Neuronal stem cell (in vitro differentiated cells): ENCODE data around the gene SGCG. TPM values are rescaled to one million over a fixed set of nuclear protein-coding genes. Genes with fewer than 3 reads are reported as not detected.

Source experiments
- DNase-seq: peaks from one replicate; pipeline ENCODE4 v3.0.0-alpha.2; 2013; ENCODE audit warnings: low spot score
- H2AFZ ChIP-seq: one replicate; pipeline ENCODE4 v1.6.1; 2013; ENCODE audit warnings: mild to moderate bottlenecking, low read length, inconsistent platforms
- H2AK5ac ChIP-seq: 2 replicates; pipeline ENCODE4 v1.6.1; 2013; ENCODE audit warnings: low read depth, mild to moderate bottlenecking, inconsistent platforms, low read length, moderate library complexity, mixed read lengths
- H2BK120ac ChIP-seq: 2 replicates; pipeline ENCODE4 v1.6.1; 2013; ENCODE audit warnings: low read depth, mild to moderate bottlenecking, inconsistent platforms, low read length, moderate library complexity, mixed read lengths
- H2BK12ac ChIP-seq: one replicate; pipeline ENCODE4 v1.6.1; 2013; ENCODE audit warnings: low read length, inconsistent platforms
- H2BK15ac ChIP-seq: 2 replicates; pipeline ENCODE4 v1.6.1; 2013; ENCODE audit warnings: mild to moderate bottlenecking, low read length, inconsistent platforms, mixed read lengths
- H2BK5ac ChIP-seq: one replicate; pipeline ENCODE4 v1.6.1; 2013; ENCODE audit warnings: inconsistent platforms, mild to moderate bottlenecking, low read length, moderate library complexity
- H3K14ac ChIP-seq: one replicate; pipeline ENCODE4 v1.6.1; 2013; ENCODE audit warnings: low read length, inconsistent platforms
- H3K18ac ChIP-seq: 2 replicates; pipeline ENCODE4 v1.6.1; 2013; ENCODE audit warnings: low read length, inconsistent platforms
- H3K23ac ChIP-seq: 2 replicates; pipeline ENCODE4 v1.6.1; 2013; ENCODE audit warnings: low read depth, mild to moderate bottlenecking, mixed read lengths, low read length, inconsistent platforms; ENCODE audit not compliant: poor library complexity
- H3K27ac ChIP-seq: replicated peaks from 3 replicates; pipeline ENCODE4 v1.5.1; 2013; ENCODE audit warnings: low read length, inconsistent platforms
- H3K27me3 ChIP-seq, 3 experiments: 2 replicates each; pipeline ENCODE4 v1.6.1; 2013; ENCODE audit warnings: low read length in 3 of 3, mild to moderate bottlenecking in 2 of 3, inconsistent platforms in 1 of 3, low read depth in 1 of 3, mixed read lengths in 1 of 3, moderate library complexity in 1 of 3; ENCODE audit not compliant: control insufficient read depth in 3 of 3, insufficient read depth in 3 of 3
- H3K36me3 ChIP-seq, 2 donors: replicated peaks in 1 of 2; 2 replicates each; pipeline ENCODE4 v1.6.1; 2013; ENCODE audit warnings: low read length in 2 of 2; ENCODE audit not compliant: control insufficient read depth in 2 of 2, insufficient read depth in 2 of 2
- H3K4ac ChIP-seq: 2 replicates; pipeline ENCODE4 v1.6.1; 2013; ENCODE audit warnings: inconsistent platforms, mild to moderate bottlenecking, low read length, moderate library complexity
- H3K4me1 ChIP-seq, 2 donors: 1 replicate in 1 of 2; 2 replicates in 1 of 2; pipeline ENCODE4 v1.6.1; 2013; ENCODE audit warnings: low read length in 2 of 2, low read depth in 1 of 2; ENCODE audit not compliant: control insufficient read depth in 2 of 2, insufficient read depth in 1 of 2
- H3K4me2 ChIP-seq: one replicate; pipeline ENCODE4 v1.6.1; 2013; ENCODE audit warnings: mild to moderate bottlenecking, low read length, inconsistent platforms; ENCODE audit not compliant: insufficient read depth, poor library complexity, severe bottlenecking
- H3K4me3 ChIP-seq, 2 donors: 2 replicates each; pipeline ENCODE4 v1.5.1; 2013; ENCODE audit warnings: low read length in 2 of 2, mild to moderate bottlenecking in 2 of 2, inconsistent platforms in 1 of 2, moderate library complexity in 1 of 2
- H3K79me1 ChIP-seq: one replicate; pipeline ENCODE4 v1.6.1; 2013; ENCODE audit warnings: low read depth, mild to moderate bottlenecking, inconsistent platforms, low read length, moderate library complexity
- H3K9ac ChIP-seq: one replicate; pipeline ENCODE4 v1.6.1; 2013; ENCODE audit warnings: mild to moderate bottlenecking, low read depth, low read length, inconsistent platforms; ENCODE audit not compliant: poor library complexity
- H3K9me3 ChIP-seq, 2 donors: replicated peaks in 1 of 2; 2 replicates each; pipeline versions ENCODE3 to v1.6.1; 2013; ENCODE audit warnings: low read length in 2 of 2, mild to moderate bottlenecking in 2 of 2, inconsistent platforms in 1 of 2, low read depth in 1 of 2, mixed read lengths in 1 of 2, moderate library complexity in 1 of 2; ENCODE audit not compliant: control insufficient read depth in 2 of 2, insufficient read depth in 1 of 2
- H4K8ac ChIP-seq: one replicate; pipeline ENCODE4 v1.6.1; 2013; ENCODE audit warnings: low read depth, mild to moderate bottlenecking, inconsistent platforms, low read length, moderate library complexity
- H4K91ac ChIP-seq: one replicate; pipeline ENCODE4 v1.6.1; 2013; ENCODE audit warnings: low read length, low read depth, mild to moderate bottlenecking, inconsistent platforms; ENCODE audit not compliant: poor library complexity
- WGBS, 2 donors: extraction: QIAGEN DNeasy Blood & Tissue Kit; methylation state at CpG; one replicate each; pipeline ENCODE4 v1.1.7; 2013; ENCODE audit warnings: missing lambda C conversion rate in 2 of 2, mixed read lengths in 1 of 2; ENCODE audit not compliant: insufficient read length in 2 of 2, insufficient replicate concordance in 1 of 2; ENCODE audit errors: extremely low coverage in 2 of 2; 5-methylcytosine and 5-hydroxymethylcytosine counted together
- polyA plus RNA-seq, 2 experiments: library from polyadenylated mRNA; stranded (reverse); fragments of 200-250 nt; gene quantifications; one replicate each; pipeline ENCODE4 v1.2.3, GENCODE V29; 2013

Gene SGCG
- 0.15 TPM for polyA plus RNA-seq (2013, experiment 1 of 2)
- polyA plus RNA-seq (2013, experiment 2 of 2), result 0.07 TPM

- H3K27me3 ChIP-seq, result no peaks in the 10 kb centered on the region
Observed at GRCh38 chr13:23180711-23181110, at the start of gene SGCG. TSS of gene SGCG (plus strand) at chr13:23180979. CDS start at chr13:23203695, 22,716 bp downstream.

GRCh38 chr13:23134542-23134941 lies 46.2 kb upstream of the SGCG start:
- Histone ChIP-seq H4K91ac (no peak overlapping the region), H3K4me2 (no peak overlapping the region)
- WGBS, 2 donors, result no CpG with 5 or more reads among the region's 5 CpGs

More at GRCh38 chr13:23180711-23181110, at the start of gene SGCG:
- no peak within 1 kb of the TSS for H3K9ac ChIP-seq
- no peak within 1 kb of the TSS for H2BK120ac ChIP-seq
- no peaks in the 10 kb centered on the region for H3K36me3 ChIP-seq
- H3K79me1 ChIP-seq, result no peaks in the 10 kb centered on the region
- no peak within 1 kb of the TSS for H2AFZ ChIP-seq
- no peak within 1 kb of the TSS for H3K14ac ChIP-seq
- no peak within 1 kb of the TSS for H3K27ac ChIP-seq
- H3K4me1 ChIP-seq, result no peaks in the 10 kb centered on the region
- H3K4ac ChIP-seq, result no peak within 1 kb of the TSS
- H4K8ac ChIP-seq, result no peak within 1 kb of the TSS
- WGBS, 2 donors, result 100% methylated on average over 1 of the region's 6 CpGs; no CpG with 5 or more reads in 1 of the 2 donors
- no peak within 1 kb of the TSS for H3K4me3 ChIP-seq
- H4K91ac ChIP-seq, result no peak within 1 kb of the TSS
- no peak within 1 kb of the TSS for H3K18ac ChIP-seq
- H2BK15ac ChIP-seq, result no peak within 1 kb of the TSS
- no peak for DNase-seq
- no peak within 1 kb of the TSS for H3K4me2 ChIP-seq
- no peak within 1 kb of the TSS for H3K23ac ChIP-seq
- H3K9me3 ChIP-seq, result no peaks in the 10 kb centered on the region
- H2BK12ac ChIP-seq, result no peak within 1 kb of the TSS
- no peak within 1 kb of the TSS for H2BK5ac ChIP-seq
- no peak within 1 kb of the TSS for H2AK5ac ChIP-seq

GRCh38 chr13:23140492-23140891 lies 40.3 kb upstream of the SGCG start:
- no peak overlapping the region for H2AFZ ChIP-seq
- no peak overlapping the region for H2BK5ac ChIP-seq
- no peak overlapping the region for H4K91ac ChIP-seq
- H3K9me3 ChIP-seq, result peaks cover 0 to 11% of the 10 kb centered on the region in 2 donors
- H4K8ac ChIP-seq, result no peak overlapping the region
- no peak overlapping the region for H2BK12ac ChIP-seq
- H3K14ac ChIP-seq, result no peak overlapping the region
- H3K79me1 ChIP-seq, result no peaks in the 10 kb centered on the region
- no peak overlapping the region for H3K9ac ChIP-seq
- H3K36me3 ChIP-seq, result no peaks in the 10 kb centered on the region
- H3K18ac ChIP-seq, result no peak overlapping the region
- H2BK15ac ChIP-seq, result no peak overlapping the region
- no peak overlapping the region for H3K23ac ChIP-seq
- no peak overlapping the region for H2AK5ac ChIP-seq
- H3K4me2 ChIP-seq, result no peak overlapping the region
- no peaks in the 10 kb centered on the region for H3K4me1 ChIP-seq
- DNase-seq, result no peak
- H3K4me3 ChIP-seq, result no peak overlapping the region
- H3K27ac ChIP-seq, result no peak overlapping the region
- WGBS, 2 donors, result no CpG with 5 or more reads among the region's 2 CpGs
- no peak overlapping the region for H3K4ac ChIP-seq
- H3K27me3 ChIP-seq, result no peaks in the 10 kb centered on the region
- no peak overlapping the region for H2BK120ac ChIP-seq

More at GRCh38 chr13:23134542-23134941, 46.2 kb upstream of the SGCG start:
- H3K23ac ChIP-seq, result no peak overlapping the region
- no peak overlapping the region for H2BK15ac ChIP-seq
- no peaks in the 10 kb centered on the region for H3K4me1 ChIP-seq
- H3K79me1 ChIP-seq, result no peaks in the 10 kb centered on the region
- no peak overlapping the region for H3K27ac ChIP-seq
- no peak overlapping the region for H4K8ac ChIP-seq
- peak overlapping the region; percentile 41 for H2BK12ac ChIP-seq
- no peak overlapping the region for H3K4me3 ChIP-seq
- H2BK5ac ChIP-seq, result no peak overlapping the region
- no peak overlapping the region for H3K18ac ChIP-seq
- no peak overlapping the region for H3K9ac ChIP-seq
- H3K27me3 ChIP-seq, result no peaks in the 10 kb centered on the region
- H2AFZ ChIP-seq, result no peak overlapping the region
- no peak overlapping the region for H2BK120ac ChIP-seq
- peaks cover 0 to 3% of the 10 kb centered on the region in 2 donors for H3K9me3 ChIP-seq
- H3K14ac ChIP-seq, result peak overlapping the region; percentile 56
- DNase-seq, result no peak
- no peak overlapping the region for H2AK5ac ChIP-seq
- H3K4ac ChIP-seq, result no peak overlapping the region
- no peaks in the 10 kb centered on the region for H3K36me3 ChIP-seq

DNA sequence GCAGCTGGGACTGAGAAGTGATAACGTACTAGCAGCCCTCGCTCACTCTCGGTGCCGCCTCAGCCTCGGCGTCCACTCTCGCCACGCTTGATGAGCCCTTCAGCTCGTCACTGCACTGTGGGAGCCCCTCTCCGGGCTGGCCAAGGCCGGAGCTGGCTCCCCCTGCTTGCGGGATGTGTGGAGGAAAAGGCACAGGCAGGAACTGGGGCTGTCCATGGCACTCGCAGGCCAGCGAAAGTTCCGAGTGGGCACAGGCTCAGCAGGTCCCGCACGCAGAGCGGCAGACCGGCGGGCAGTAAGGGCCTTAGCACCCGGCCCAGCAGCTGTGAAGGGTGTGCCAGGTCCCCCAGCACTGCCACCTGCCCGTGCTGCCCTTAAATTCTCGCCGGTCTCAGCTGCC lies 38.8 kb upstream of the SGCG start:
- Histone ChIP-seq H2BK15ac (no peak overlapping the region), H3K4me3 (peak overlapping the region in 1 of 2 donors; percentile 45), H2AFZ (no peak overlapping the region), H4K8ac (no peak overlapping the region), H3K9me3 (peaks cover 0 to 8% of the 10 kb centered on the region in 2 donors), H3K4me1 (no peaks in the 10 kb centered on the region), H2BK12ac (no peak overlapping the region), H3K27ac (no peak overlapping the region), H4K91ac (no peak overlapping the region), H3K14ac (peak overlapping the region; percentile 89), H3K36me3 (no peaks in the 10 kb centered on the region), H2AK5ac (no peak overlapping the region), H3K79me1 (no peaks in the 10 kb centered on the region), H2BK5ac (no peak overlapping the region), H3K23ac (no peak overlapping the region), H3K4me2 (no peak overlapping the region), H2BK120ac (no peak overlapping the region), H3K9ac (no peak overlapping the region), H3K4ac (no peak overlapping the region), H3K18ac (no peak overlapping the region), H3K27me3 (no peaks in the 10 kb centered on the region)
- DNase-seq, result no peak
- WGBS, 2 donors, result no CpG with 5 or more reads among the region's 24 CpGs
